Neutrophil (primary cell): ENCODE results near the gene NR6A1.

ENCODE experiments used
- H3K27ac ChIP-seq: fragments of 200-600 bp; sonication (generic); 2 replicates; pipeline ENCODE4 v1.5.1; 2016; ENCODE audit warnings: mild to moderate bottlenecking, moderate library complexity
- H3K27me3 ChIP-seq: fragments of 200-600 bp; sonication (generic); 2 replicates; pipeline ENCODE4 v1.6.0; 2016; ENCODE audit warnings: mild to moderate bottlenecking
- H3K36me3 ChIP-seq: fragments of 200-600 bp; sonication (generic); 2 replicates; pipeline ENCODE4 v1.5.1; 2017
- H3K4me1 ChIP-seq, 2 experiments: fragments of 200-600 bp in 1 of 2; sonication (generic) in 1 of 2; 1 replicate in 1 of 2; 2 replicates in 1 of 2; pipeline versions ENCODE4 v1.5.1 to v1.6.1; 2013 to 2016; ENCODE audit warnings: low read depth in 1 of 2, low read length in 1 of 2, mild to moderate bottlenecking in 1 of 2, moderate library complexity in 1 of 2; ENCODE audit not compliant: control insufficient read depth in 1 of 2, insufficient read depth in 1 of 2
- H3K4me3 ChIP-seq, 2 experiments: fragments of 200-600 bp in 1 of 2; sonication (generic) in 1 of 2; 1 replicate in 1 of 2; 2 replicates in 1 of 2; pipeline ENCODE4 v1.5.1; 2013 to 2016; ENCODE audit warnings: low read depth in 1 of 2, low read length in 1 of 2, mild to moderate bottlenecking in 1 of 2, moderate library complexity in 1 of 2
- H3K9me3 ChIP-seq: fragments of 200-600 bp; sonication (generic); 2 replicates; pipeline ENCODE4 v1.5.1; 2016
- TF ChIP-seq, protein P1 (sequence below): fragments of 200-600 bp; sonication (generic); IDR thresholded peaks from 2 replicates; pipeline ENCODE4 v1.5.1; 2016; ENCODE audit warnings: antibody characterized with exemption

NR6A1 gene

DNA sequence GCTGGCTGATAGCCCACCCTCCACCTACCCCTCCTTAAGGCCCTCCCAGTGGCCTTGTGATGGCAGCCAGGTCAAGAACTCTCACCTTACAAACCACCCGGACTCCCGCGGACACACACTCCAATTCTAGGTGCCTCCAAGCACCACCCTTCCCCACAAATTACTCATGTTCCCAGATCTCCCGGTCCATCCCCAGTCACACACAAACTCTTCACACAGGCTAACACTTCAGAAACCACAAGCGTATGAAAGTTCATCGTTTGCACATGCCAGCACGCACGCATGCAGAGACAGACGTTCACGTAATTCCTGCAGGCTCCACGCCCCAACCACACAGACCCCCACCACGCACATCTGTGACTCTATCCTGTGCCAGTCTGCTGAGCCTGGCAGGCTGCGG lies 281.9 kb downstream of the NR6A1 start:
- TF ChIP-seq, protein P1, sequence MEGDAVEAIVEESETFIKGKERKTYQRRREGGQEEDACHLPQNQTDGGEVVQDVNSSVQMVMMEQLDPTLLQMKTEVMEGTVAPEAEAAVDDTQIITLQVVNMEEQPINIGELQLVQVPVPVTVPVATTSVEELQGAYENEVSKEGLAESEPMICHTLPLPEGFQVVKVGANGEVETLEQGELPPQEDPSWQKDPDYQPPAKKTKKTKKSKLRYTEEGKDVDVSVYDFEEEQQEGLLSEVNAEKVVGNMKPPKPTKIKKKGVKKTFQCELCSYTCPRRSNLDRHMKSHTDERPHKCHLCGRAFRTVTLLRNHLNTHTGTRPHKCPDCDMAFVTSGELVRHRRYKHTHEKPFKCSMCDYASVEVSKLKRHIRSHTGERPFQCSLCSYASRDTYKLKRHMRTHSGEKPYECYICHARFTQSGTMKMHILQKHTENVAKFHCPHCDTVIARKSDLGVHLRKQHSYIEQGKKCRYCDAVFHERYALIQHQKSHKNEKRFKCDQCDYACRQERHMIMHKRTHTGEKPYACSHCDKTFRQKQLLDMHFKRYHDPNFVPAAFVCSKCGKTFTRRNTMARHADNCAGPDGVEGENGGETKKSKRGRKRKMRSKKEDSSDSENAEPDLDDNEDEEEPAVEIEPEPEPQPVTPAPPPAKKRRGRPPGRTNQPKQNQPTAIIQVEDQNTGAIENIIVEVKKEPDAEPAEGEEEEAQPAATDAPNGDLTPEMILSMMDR: no peak
- no peaks in the 10 kb centered on the region for H3K9me3 ChIP-seq
- H3K27me3 ChIP-seq: peaks cover 28% of the 10 kb centered on the region
- H3K27ac ChIP-seq: no peak overlapping the region
- H3K36me3 ChIP-seq: no peaks in the 10 kb centered on the region
- H3K4me3 ChIP-seq: no peak overlapping the region
- no peaks in the 10 kb centered on the region for H3K4me1 ChIP-seq

DNA sequence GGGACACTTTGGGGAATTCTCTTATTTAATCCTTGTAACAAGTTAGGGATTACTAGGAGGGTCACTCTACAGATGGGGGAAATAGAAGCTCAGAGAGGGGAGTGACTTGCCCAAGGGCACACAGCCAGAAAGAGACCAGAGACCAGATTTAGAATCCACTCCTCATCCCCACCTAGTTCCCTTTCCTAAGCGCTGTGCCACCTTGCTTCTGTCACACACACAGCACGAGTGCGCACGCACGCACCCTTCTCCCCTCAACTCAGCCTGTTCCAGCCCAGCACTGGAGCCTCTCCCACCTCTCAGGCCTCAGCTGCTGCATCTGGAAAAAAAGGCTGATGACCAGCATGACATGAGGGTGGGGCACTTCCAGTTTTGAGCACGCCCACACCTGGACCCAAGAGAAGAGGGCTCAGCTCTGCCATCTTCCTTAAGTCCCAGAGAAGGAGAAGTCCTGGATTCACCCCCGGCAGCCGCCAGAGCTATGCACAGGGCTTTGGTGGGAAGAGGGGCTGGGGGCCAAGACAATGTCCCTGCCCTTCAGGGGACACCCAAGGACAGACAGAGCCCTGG lies 282.4 kb downstream of the NR6A1 start:
- Histone ChIP-seq H3K9me3 (no peaks in the 10 kb centered on the region), H3K4me1 (no peaks in the 10 kb centered on the region), H3K27me3 (peaks cover 28% of the 10 kb centered on the region), H3K4me3 (no peak overlapping the region), H3K27ac (no peak overlapping the region), H3K36me3 (no peaks in the 10 kb centered on the region)
- TF ChIP-seq, protein P1: no peak

DNA sequence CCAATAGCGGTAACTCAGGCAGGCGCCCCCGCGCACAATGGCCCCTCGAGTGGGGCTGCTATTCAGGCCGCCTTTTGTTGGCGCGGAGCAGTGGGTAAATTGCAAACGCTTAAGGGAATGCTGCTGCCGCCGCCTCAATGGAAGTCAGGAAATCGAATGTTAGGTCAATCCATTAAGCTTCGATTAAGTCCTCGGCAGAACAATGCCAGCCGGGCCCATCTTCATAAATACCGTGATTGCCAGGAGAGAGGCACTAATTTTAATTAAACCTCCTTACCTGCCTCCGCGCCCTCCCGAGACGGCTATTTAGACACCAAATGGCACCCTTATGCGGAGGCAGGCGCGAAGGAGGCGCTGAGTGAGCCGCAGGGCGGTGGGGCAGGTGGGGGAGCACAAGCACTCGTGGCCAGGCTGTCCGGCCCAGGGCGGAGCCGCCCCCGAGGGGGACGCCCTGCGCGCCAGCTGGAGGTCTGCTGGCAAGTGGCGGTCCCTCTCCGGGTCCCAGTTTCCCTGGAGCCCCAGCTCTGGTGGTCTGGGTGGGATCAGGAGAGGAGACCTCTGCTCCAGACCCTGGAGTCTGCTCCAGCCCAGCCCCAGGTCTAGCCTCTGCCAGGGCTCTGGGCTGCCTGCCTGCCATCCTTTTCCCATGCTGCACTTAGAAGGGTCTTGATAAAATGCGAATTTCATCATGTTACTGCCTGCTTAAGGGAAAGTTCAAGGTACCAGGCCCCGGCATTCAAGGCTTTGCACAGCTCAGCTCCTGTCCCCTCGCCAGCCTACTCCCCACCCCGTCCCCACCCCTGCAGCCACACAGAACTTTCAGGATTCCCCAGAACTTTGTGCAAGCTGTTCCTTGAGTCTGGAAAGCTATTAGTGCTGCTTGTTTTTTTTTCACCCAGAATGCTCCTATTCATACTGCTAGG lies 283.6 kb downstream of the NR6A1 start:
- TF ChIP-seq, protein P1: no peak
- Histone ChIP-seq H3K27ac (no peak overlapping the region), H3K27me3 (peaks cover 28% of the 10 kb centered on the region), H3K9me3 (no peaks in the 10 kb centered on the region), H3K36me3 (no peaks in the 10 kb centered on the region), H3K4me3 (no peak overlapping the region), H3K4me1 (no peaks in the 10 kb centered on the region)

DNA sequence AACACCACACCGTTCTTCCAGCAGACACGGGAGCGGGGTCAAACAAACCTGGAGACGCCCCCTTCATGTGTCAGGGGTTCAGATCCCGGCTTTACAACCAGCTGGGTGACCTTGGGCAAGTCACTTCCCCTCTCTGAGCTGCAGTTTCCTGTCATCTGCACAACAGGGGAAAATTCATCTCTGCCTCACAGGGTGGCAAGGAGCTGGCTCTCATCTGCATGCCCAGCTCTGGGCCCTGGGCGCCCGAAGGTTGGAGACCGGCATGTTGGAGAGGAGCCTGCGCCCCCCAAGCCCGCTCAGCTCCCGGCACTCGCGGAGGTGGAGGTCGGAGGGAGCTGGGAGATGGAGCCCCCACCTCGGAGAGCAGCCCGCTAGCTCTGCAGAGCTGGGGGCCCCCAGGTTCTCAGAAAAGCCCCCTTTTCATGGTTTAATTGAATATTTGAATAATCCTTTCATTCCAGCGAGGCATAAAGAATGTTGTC lies 284.3 kb downstream of the NR6A1 start:
- TF ChIP-seq, protein P1: no peak
- H3K27ac ChIP-seq: no peak overlapping the region
- H3K9me3 ChIP-seq: no peaks in the 10 kb centered on the region
- H3K36me3 ChIP-seq: no peaks in the 10 kb centered on the region
- peaks cover 35% of the 10 kb centered on the region for H3K27me3 ChIP-seq
- H3K4me3 ChIP-seq: no peak overlapping the region
- no peaks in the 10 kb centered on the region for H3K4me1 ChIP-seq

DNA sequence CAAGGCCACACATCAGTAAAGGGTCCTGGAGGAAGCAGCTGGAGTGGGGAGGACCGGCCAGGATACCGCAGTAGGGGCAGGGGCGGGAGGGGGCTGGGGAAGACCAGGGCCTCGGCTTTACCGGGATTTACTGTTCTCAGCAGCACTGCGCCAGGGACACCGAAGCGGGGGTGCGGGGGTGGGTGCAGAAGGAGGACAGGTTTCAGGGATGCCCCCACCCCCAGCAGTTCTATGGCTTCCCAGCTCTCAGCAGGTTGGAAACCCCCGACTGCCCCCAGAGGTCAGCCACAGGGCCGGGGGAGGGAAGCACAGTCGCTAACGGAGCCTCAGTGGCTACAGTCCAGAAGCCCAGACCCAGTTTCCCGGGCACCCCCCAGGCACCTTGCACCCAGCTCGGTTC lies 285.2 kb downstream of the NR6A1 start:
- H3K36me3 ChIP-seq: no peaks in the 10 kb centered on the region
- TF ChIP-seq, protein P1: no peak
- no peak overlapping the region for H3K4me3 ChIP-seq
- peaks cover 44% of the 10 kb centered on the region for H3K27me3 ChIP-seq
- H3K4me1 ChIP-seq: no peaks in the 10 kb centered on the region
- no peak overlapping the region for H3K27ac ChIP-seq
- H3K9me3 ChIP-seq: no peaks in the 10 kb centered on the region
